GM18858 (cell line): ENCODE measurements around the gene ABCF3.
"Not testable (repeated sequence)": the region's sequence is repeated elsewhere in the genome, so short reads cannot be mapped to it uniquely, and the experiment has no call there.

Source experiments
- ATAC-seq: cut with Tn5 transposase; IDR thresholded peaks from one replicate; pipeline ENCODE4 v1.9.1; 2021; ENCODE audit not compliant: unreplicated experiment

Gene ABCF3, protein sequence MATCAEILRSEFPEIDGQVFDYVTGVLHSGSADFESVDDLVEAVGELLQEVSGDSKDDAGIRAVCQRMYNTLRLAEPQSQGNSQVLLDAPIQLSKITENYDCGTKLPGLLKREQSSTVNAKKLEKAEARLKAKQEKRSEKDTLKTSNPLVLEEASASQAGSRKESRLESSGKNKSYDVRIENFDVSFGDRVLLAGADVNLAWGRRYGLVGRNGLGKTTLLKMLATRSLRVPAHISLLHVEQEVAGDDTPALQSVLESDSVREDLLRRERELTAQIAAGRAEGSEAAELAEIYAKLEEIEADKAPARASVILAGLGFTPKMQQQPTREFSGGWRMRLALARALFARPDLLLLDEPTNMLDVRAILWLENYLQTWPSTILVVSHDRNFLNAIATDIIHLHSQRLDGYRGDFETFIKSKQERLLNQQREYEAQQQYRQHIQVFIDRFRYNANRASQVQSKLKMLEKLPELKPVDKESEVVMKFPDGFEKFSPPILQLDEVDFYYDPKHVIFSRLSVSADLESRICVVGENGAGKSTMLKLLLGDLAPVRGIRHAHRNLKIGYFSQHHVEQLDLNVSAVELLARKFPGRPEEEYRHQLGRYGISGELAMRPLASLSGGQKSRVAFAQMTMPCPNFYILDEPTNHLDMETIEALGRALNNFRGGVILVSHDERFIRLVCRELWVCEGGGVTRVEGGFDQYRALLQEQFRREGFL

DNA sequence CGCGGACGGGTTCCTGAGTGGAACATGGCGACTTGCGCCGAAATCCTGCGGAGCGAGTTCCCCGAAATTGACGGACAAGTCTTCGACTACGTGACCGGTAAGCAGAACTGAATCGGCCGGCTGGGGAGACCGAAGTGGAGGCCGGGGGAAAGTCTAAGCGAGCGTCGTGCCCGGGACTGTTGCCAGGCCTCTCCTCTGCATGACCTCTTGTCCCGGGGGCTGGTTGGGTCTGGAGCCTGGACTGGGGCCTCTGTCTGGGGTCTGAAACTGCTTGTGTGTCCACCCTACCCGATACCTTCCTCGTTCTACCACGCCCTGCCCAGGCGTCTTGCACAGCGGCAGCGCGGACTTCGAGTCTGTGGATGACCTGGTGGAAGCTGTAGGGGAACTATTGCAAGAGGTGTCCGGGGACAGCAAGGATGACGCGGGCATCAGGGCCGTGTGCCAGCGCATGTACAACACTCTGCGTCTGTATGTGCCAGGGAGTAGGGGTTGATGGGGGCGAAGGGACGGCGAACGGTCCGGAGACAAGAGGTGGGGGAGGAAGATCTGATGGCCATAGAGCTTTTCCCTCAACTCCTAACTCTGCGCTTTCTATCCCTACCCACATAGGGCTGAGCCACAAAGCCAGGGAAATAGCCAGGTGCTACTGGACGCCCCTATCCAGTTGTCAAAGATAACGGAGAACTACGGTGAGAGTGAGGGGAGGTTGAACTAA, at the start of gene ABCF3:
Gene ABCF3 (plus strand): TSS at position 16 of the 718 bp plus-strand sequence. CDS start 9 bp downstream, at position 25.
- ATAC-seq: no peak

- ATAC-seq: no peak
Measured at GRCh38 chr3:184140436-184140835, 45.6 kb upstream of the ABCF3 start.

DNA sequence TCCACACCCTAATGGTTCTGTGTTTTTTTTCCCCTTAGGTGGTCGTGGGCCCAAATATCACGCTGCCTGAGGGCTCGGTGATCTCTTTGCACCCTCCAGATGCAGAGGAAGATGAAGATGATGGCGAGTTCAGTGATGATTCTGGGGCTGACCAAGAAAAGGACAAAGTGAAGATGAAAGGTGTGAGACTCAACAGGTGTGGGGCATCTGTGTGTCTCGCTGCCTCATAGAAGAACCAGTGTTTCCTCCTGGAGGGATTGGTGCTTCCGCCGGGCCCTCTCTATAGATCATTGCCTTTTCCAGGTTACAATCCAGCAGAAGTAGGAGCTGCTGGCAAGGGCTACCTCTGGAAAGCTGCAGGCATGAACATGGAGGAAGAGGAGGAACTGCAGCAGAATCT, 43.8 kb upstream of the ABCF3 start:
- no peak for ATAC-seq

- ATAC-seq: no peak
Measured at GRCh38 chr3:184143327-184143726, 42.7 kb upstream of the ABCF3 start.

GRCh38 chr3:184144505-184144904, 41.5 kb upstream of the ABCF3 start:
- ATAC-seq: no peak

- no peak for ATAC-seq
Measured at GRCh38 chr3:184145111-184145524, 40.9 kb upstream of the ABCF3 start.

DNA sequence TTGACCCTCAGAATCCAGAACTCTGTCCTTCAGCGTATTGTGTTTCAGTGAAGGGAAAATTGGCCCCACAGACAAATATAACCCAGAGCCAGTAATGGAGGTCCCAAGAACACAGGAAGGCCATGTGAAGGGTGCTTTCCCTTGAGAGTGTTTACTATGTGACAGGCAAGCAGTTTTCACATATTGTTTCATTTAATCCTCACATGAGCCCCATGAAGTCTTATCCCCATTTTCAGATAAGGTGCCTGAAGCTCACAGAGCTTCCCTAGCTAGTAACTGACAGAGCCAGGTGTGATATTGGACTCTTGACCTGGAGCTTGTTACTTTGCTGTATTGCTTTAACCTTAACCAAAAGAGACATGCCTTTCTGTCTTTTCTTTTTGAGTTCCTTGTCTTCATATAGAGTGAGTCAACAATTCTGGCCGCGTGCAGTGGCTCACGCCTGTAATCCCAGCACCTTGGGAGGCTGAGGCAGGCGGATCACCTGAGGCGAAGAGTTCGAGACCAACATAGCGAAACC, 40.2 kb upstream of the ABCF3 start:
- ATAC-seq: no peak

- ATAC-seq: no peak
Measured at GRCh38 chr3:184148076-184148475, 37.9 kb upstream of the ABCF3 start.

DNA sequence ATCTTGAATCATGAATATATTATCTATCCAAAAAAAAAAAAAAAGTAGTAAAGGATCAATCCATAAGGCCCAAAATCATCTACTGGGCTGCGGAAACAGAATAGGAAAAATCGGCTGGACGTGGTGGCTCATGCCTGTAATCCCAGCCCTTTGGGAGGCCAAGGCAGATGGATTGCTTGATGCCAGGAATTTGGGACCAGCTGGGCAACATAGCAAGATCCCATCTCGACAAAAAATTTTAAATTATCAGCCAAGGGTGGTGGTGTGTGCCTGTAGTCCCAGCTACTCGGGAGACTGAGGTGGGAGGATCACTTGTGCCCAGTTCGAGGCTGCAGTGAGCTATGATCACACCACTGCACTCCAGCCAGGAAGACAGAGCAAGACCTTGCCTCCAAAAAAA, 36.9 kb upstream of the ABCF3 start:
- ATAC-seq: no peak

GRCh38 chr3:184149770-184150169, 36.2 kb upstream of the ABCF3 start:
- ATAC-seq: not testable (repeated sequence)

GRCh38 chr3:184154885-184155643, 30.9 kb upstream of the ABCF3 start, which contains the start of gene DVL3:
Gene DVL3, plus strand, starts transcription at chr3:184155377. Its CDS starts 259 bp downstream, at chr3:184155636.
- peak; percentile 63 for ATAC-seq

- peak; percentile 10 for ATAC-seq
Measured at GRCh38 chr3:184155644-184156521, 30.1 kb upstream of the ABCF3 start.

- ATAC-seq: no peak
Measured at GRCh38 chr3:184156522-184156955, 29.5 kb upstream of the ABCF3 start.

- no peak for ATAC-seq
Measured at GRCh38 chr3:184157206-184157605, 28.8 kb upstream of the ABCF3 start.

- ATAC-seq: no peak
Measured at GRCh38 chr3:184158404-184158803, 27.6 kb upstream of the ABCF3 start.

DNA sequence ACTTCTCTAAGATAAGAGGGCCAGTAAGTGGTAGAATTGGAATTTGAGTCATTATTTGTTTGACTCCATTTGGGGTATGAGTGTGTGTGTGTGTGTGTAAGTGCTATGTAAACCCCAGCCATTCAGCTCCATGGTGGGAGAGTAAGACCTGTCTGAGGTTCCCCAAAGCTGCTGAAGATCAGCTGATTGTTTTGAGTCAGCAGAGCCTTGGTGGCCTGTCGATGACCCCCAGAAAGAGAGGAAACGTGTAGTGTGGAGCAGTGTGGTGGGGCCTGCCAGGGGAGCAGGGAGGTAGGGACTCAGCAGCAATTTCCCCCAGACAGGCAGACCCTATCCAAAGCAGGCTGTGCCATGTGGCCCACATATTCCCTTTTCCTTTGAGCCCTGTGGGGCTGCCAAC, 25.5 kb upstream of the ABCF3 start:
- no peak for ATAC-seq

DNA sequence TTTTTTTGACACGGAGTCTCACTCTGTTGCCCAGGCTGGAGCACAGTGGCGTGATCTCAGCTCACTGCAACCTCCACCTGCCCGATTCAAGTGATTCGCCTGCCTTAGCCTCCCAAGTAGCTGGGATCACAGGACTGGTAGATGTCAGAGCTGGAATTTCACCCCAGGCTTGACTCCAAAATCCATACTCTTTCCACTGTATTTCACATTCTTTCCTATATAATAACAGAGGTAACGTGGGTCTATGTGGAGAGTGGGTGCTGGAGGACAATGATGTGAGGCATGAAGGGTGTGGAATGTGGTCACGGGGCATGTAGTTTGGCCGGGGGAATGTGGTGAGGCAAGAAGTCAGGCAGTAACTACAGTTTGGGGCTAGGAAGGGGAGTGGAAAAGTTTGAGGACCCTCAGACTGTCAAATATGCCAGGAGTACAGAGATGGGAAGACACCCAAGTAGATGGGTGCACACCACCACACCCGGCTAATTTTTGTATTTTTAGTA, 23.4 kb upstream of the ABCF3 start:
- not testable (repeated sequence) for ATAC-seq

DNA sequence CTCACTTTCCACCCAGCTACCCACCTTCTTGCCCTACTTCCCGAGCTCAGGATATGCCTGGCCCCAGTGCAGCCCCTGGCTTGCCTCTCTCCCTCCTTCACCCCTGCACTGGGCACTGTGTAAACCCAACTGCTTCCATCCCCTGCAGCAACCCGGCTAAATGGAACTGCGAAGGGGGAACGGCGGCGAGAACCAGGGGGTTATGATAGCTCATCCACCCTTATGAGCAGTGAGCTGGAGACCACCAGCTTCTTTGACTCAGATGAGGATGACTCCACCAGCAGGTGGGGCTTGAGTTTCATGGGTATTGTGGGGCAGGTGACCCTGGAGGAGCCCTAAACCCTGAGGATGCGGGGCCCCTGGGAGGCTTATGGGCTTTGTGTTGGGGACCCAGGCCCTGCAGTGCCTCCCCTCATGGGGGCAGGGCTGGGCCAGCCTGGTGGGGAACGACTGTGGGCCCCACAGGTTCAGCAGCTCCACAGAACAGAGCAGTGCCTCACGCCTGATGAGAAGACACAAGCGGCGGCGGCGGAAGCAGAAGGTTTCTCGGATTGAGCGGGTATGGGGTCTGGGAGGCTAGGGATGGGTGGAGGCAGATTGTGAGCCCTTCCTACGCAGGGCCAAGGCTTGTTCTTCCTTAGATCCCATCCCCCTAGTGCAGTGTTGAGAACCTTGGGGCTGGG, 21.2 kb upstream of the ABCF3 start:
- ATAC-seq: no peak

DNA sequence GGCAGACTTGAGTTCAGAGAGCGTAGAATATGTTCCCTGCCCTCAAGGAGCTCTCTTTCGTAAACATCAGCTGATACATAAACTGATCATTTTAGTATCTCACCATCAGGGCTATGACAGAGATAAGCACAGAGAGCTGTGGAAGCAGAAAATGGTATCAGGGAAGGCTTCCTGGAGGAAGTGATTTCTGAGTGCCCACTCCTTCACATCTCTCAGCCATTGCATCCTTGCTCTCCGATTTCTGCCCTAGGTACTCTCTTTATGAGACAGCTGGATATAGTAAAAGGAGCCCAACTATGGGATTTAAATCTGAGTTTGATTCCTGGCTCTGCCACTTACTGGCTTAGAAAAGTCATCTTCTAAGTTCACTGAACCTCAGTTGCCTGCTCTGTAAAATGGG, 20.5 kb upstream of the ABCF3 start:
- no peak for ATAC-seq
